CMK (cell line): ENCODE results near the gene SLX9.
"Not testable (repeated sequence)": the region's sequence is repeated elsewhere in the genome, so short reads cannot be mapped to it uniquely, and the experiment has no call there.

Experiments
- DNase-seq: peaks from one replicate; pipeline ENCODE4 v3.0.0-alpha.2; 2010; ENCODE audit warnings: low read depth

SLX9 gene

GRCh38 chr21:44902268-44903049, 37.4 kb upstream of the SLX9 start:
- DNase-seq, result no peak

- no peak for DNase-seq
Observed at GRCh38 chr21:44903050-44903685, 36.7 kb upstream of the SLX9 start.

- DNase-seq, result no peak
Observed at GRCh38 chr21:44903689-44904088, 36.1 kb upstream of the SLX9 start.

GRCh38 chr21:44904141-44904923, 35.5 kb upstream of the SLX9 start:
- no peak for DNase-seq

- no peak for DNase-seq
Observed at GRCh38 chr21:44905016-44905727, 34.7 kb upstream of the SLX9 start.

- no peak for DNase-seq
Observed at GRCh38 chr21:44905728-44906090, 34.1 kb upstream of the SLX9 start.

- DNase-seq, result no peak
Observed at GRCh38 chr21:44907225-44907965, 32.4 kb upstream of the SLX9 start.

GRCh38 chr21:44907966-44908895, 31.6 kb upstream of the SLX9 start:
- DNase-seq, result no peak

GRCh38 chr21:44908908-44909307, 30.9 kb upstream of the SLX9 start:
- no peak for DNase-seq

GRCh38 chr21:44909719-44910118, 30.1 kb upstream of the SLX9 start:
- DNase-seq, result no peak

- no peak for DNase-seq
Observed at GRCh38 chr21:44910229-44911067, 29.4 kb upstream of the SLX9 start.

- no peak for DNase-seq
Observed at GRCh38 chr21:44911068-44911383, 28.8 kb upstream of the SLX9 start.

- DNase-seq, result no peak
Observed at GRCh38 chr21:44911384-44912157, 28.3 kb upstream of the SLX9 start.

GRCh38 chr21:44912158-44912473, 27.7 kb upstream of the SLX9 start:
- DNase-seq, result no peak

GRCh38 chr21:44912506-44913412, 27.1 kb upstream of the SLX9 start:
- not testable (repeated sequence) for DNase-seq

- no peak for DNase-seq
Observed at GRCh38 chr21:44913425-44914175, 26.2 kb upstream of the SLX9 start.

GRCh38 chr21:44914176-44914874, 25.5 kb upstream of the SLX9 start:
- peak; percentile 60 for DNase-seq
